GM19035 (cell line): Measurements from ENCODE around the gene RPL35A.

ENCODE experiments used
- ATAC-seq: cut with Tn5 transposase; IDR thresholded peaks from one replicate; pipeline ENCODE4 v1.9.1; 2021; ENCODE audit not compliant: unreplicated experiment

Gene RPL35A

DNA sequence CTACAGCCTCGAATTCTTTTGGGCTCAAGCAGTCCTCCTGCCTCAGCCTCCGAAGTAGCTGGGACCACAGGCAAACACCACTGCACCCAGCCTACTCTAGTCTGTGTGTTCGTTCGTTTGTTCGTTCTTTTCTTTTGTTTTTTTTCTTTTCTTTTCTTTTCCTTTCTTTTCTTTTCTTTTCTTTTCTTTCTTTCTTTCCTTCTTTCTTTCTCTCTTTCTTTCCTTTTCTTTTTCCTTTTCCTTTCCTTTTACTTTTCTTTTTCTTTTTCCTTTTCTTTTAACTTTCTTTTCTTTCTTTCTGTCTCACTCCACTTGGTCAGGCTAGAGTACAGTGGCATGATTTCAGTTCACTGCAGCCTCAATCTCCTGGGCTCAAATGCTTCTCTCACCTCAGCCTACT is 46.9 kb downstream of the RPL35A start:
- ATAC-seq, result no peak

DNA sequence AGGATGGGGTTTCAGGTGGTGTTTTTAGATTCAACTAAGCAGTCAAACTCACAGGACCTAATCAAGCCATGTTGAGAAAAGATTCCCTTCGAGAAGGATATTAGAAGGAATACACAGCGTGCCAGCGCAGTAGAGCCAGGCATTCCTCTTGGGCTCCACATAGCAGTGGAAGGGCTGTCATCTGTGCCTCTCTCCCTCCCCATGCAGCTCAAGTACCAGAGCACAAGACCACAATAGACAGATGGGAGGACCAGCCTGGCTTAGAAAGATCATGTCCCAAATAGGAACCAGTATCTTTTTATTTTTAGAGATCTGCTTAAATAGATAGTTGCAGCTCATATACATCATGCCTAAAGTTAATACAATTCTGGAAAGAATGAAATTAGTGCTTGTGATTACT is 47.9 kb downstream of the RPL35A start:
- ATAC-seq, result no peak
